GM19463 (cell line): Measurements from ENCODE around the gene UHRF1.

ENCODE experiments used
- ATAC-seq: cut with Tn5 transposase; IDR thresholded peaks from one replicate; pipeline ENCODE4 v1.9.1; 2021; ENCODE audit warnings: mild to moderate bottlenecking, moderate library complexity; ENCODE audit not compliant: unreplicated experiment

Gene UHRF1

GRCh38 chr19:4986471-4986891, 77.2 kb downstream of the UHRF1 start:
- ATAC-seq: no peak

GRCh38 chr19:4987256-4987655, 78.0 kb downstream of the UHRF1 start:
- ATAC-seq: no peak

GRCh38 chr19:4987692-4988370, 78.5 kb downstream of the UHRF1 start:
- ATAC-seq: no peak

GRCh38 chr19:4988770-4989251, 79.5 kb downstream of the UHRF1 start:
- ATAC-seq: no peak

GRCh38 chr19:4990306-4990705, 81.0 kb downstream of the UHRF1 start:
- ATAC-seq: no peak

GRCh38 chr19:4991538-4991937, 82.2 kb downstream of the UHRF1 start:
- ATAC-seq: no peak

GRCh38 chr19:4991996-4992698, 82.8 kb downstream of the UHRF1 start:
- no peak for ATAC-seq

- ATAC-seq: no peak
Observed at GRCh38 chr19:4993683-4994082, 84.4 kb downstream of the UHRF1 start.

- ATAC-seq: no peak
Observed at GRCh38 chr19:4996701-4997100, 87.4 kb downstream of the UHRF1 start.

GRCh38 chr19:4997297-4997696, 88.0 kb downstream of the UHRF1 start:
- ATAC-seq: no peak

GRCh38 chr19:5000120-5000611, 90.9 kb downstream of the UHRF1 start:
- no peak for ATAC-seq

- ATAC-seq: no peak
Observed at GRCh38 chr19:5001615-5002014, 92.3 kb downstream of the UHRF1 start.

- no peak for ATAC-seq
Observed at GRCh38 chr19:5002143-5002542, 92.8 kb downstream of the UHRF1 start.

GRCh38 chr19:5003781-5004180, 94.5 kb downstream of the UHRF1 start:
- no peak for ATAC-seq

GRCh38 chr19:5005096-5005495, 95.8 kb downstream of the UHRF1 start:
- no peak for ATAC-seq

GRCh38 chr19:5006201-5006600, 96.9 kb downstream of the UHRF1 start:
- ATAC-seq: no peak

GRCh38 chr19:5006821-5007220, 97.5 kb downstream of the UHRF1 start:
- no peak for ATAC-seq
